HS-27A (cell line): ENCODE data around the gene ZNF560.
"Not testable (repeated sequence)": the region's sequence is repeated elsewhere in the genome, so short reads cannot be mapped to it uniquely, and the experiment has no call there.

ENCODE experiments used
- DNase-seq: peaks from one replicate; pipeline ENCODE4 v3.0.0-alpha.2; 2012; ENCODE audit warnings: low read depth, missing footprints

The ZNF560 gene

GRCh38 chr19:9498183-9498902 is at the start of gene ZNF560:
ZNF560 (minus strand) TSS chr19:9498616; CDS start chr19:9475313, 23,303 bp downstream.
- DNase-seq = no peak

GRCh38 chr19:9547870-9548269 is 49.5 kb upstream of the ZNF560 start:
- no peak for DNase-seq

GRCh38 chr19:9541281-9541680 is 42.9 kb upstream of the ZNF560 start:
- not testable (repeated sequence) for DNase-seq

GRCh38 chr19:9539921-9540320 is 41.5 kb upstream of the ZNF560 start:
- not testable (repeated sequence) for DNase-seq

- not testable (repeated sequence) for DNase-seq
These were observed 40.8 kb upstream of the ZNF560 start for GRCh38 chr19:9539201-9539600.

GRCh38 chr19:9538183-9539058 is 40.0 kb upstream of the ZNF560 start, which contains the start of gene ZNF426:
ZNF426 (minus strand) TSS chr19:9538645; CDS start chr19:9536232, 2,413 bp downstream.
- peak; percentile 36 for DNase-seq

- no peak for DNase-seq
These were observed 37.5 kb upstream of the ZNF560 start for GRCh38 chr19:9535934-9536333.

GRCh38 chr19:9531933-9532332 is 33.5 kb upstream of the ZNF560 start:
- no peak for DNase-seq

GRCh38 chr19:9528757-9529336 is 30.4 kb upstream of the ZNF560 start:
- no peak for DNase-seq

GRCh38 chr19:9523885-9524474 is 25.6 kb upstream of the ZNF560 start:
- DNase-seq = no peak

- DNase-seq = no peak
These were observed 8.9 kb upstream of the ZNF560 start for GRCh38 chr19:9507285-9507684.

GRCh38 chr19:9500796-9501195 is 2.4 kb upstream of the ZNF560 start:
- DNase-seq = no peak

- no peak for DNase-seq
These were observed 4.3 kb downstream of the ZNF560 start for GRCh38 chr19:9494096-9494495.

GRCh38 chr19:9487016-9487415 is 11.4 kb downstream of the ZNF560 start:
- DNase-seq = no peak

GRCh38 chr19:9485140-9485539 is 13.3 kb downstream of the ZNF560 start:
- DNase-seq = no peak

- no peak for DNase-seq
These were observed 23.4 kb downstream of the ZNF560 start for GRCh38 chr19:9474975-9475374.

- DNase-seq = no peak
These were observed 31.3 kb downstream of the ZNF560 start for GRCh38 chr19:9467161-9467560.

- DNase-seq = no peak
These were observed 36.5 kb downstream of the ZNF560 start for GRCh38 chr19:9461938-9462337.

GRCh38 chr19:9456018-9456689 is 42.3 kb downstream of the ZNF560 start:
- DNase-seq = no peak

- no peak for DNase-seq
These were observed 44.5 kb downstream of the ZNF560 start for GRCh38 chr19:9453953-9454352.

- DNase-seq = no peak
These were observed 53.4 kb downstream of the ZNF560 start for GRCh38 chr19:9445037-9445436.

GRCh38 chr19:9436358-9436757 is 62.1 kb downstream of the ZNF560 start:
- DNase-seq = no peak
